CD1c-positive myeloid dendritic cell (primary cell): ENCODE data around the gene NCBP1.
A peak's percentile ranks its signal among the peaks of the same experiment; 100 is the strongest.
"Not testable (repeated sequence)": the region's sequence is repeated elsewhere in the genome, so short reads cannot be mapped to it uniquely, and the experiment has no call there.

Experiments
- DNase-seq: peaks from one replicate; pipeline ENCODE4 v3.0.0-alpha.2; 2016; ENCODE audit errors: extremely low spot score

Gene NCBP1

GRCh38 chr9:97673922-97674321 is 40.3 kb downstream of the NCBP1 start:
- no peak for DNase-seq

GRCh38 chr9:97675655-97676054 is 42.0 kb downstream of the NCBP1 start:
- DNase-seq, result no peak

GRCh38 chr9:97682242-97682641 is 48.6 kb downstream of the NCBP1 start:
- DNase-seq, result no peak

GRCh38 chr9:97688654-97689053 is 55.0 kb downstream of the NCBP1 start:
- no peak for DNase-seq

GRCh38 chr9:97689401-97690180 is 56.0 kb downstream of the NCBP1 start:
- no peak for DNase-seq

- no peak for DNase-seq
These were observed 61.1 kb downstream of the NCBP1 start for GRCh38 chr9:97694769-97695168.

- DNase-seq, result no peak
These were observed 61.8 kb downstream of the NCBP1 start for GRCh38 chr9:97695390-97695789.

GRCh38 chr9:97695995-97696802 is 62.6 kb downstream of the NCBP1 start:
- peak; percentile 48 for DNase-seq

GRCh38 chr9:97696803-97697601 is 63.4 kb downstream of the NCBP1 start, which contains the start of gene XPA:
Gene XPA, minus strand, starts transcription at chr9:97697340. Its CDS starts 48 bp downstream, at chr9:97697292.
- DNase-seq, result peak; percentile 97

- DNase-seq, result no peak
These were observed 64.2 kb downstream of the NCBP1 start for GRCh38 chr9:97697837-97698236.

GRCh38 chr9:97698865-97699264 is 65.2 kb downstream of the NCBP1 start:
- no peak for DNase-seq

- peak; percentile 18 for DNase-seq
These were observed 65.7 kb downstream of the NCBP1 start for GRCh38 chr9:97699281-97699680.

- DNase-seq, result not testable (repeated sequence)
These were observed 66.2 kb downstream of the NCBP1 start for GRCh38 chr9:97699824-97700223.

- no peak for DNase-seq
These were observed 70.1 kb downstream of the NCBP1 start for GRCh38 chr9:97703437-97704344.

GRCh38 chr9:97704345-97704677 is 70.7 kb downstream of the NCBP1 start:
- no peak for DNase-seq

GRCh38 chr9:97704851-97705250 is 71.2 kb downstream of the NCBP1 start:
- DNase-seq, result no peak

GRCh38 chr9:97705354-97705950 is 71.8 kb downstream of the NCBP1 start:
- no peak for DNase-seq

- DNase-seq, result no peak
These were observed 72.6 kb downstream of the NCBP1 start for GRCh38 chr9:97706246-97706645.

GRCh38 chr9:97710356-97711222 is 77.0 kb downstream of the NCBP1 start:
- DNase-seq, result peak; percentile 73

GRCh38 chr9:97711223-97711626 is 77.6 kb downstream of the NCBP1 start:
- DNase-seq, result no peak
